ENCODE data around the gene TFEB. TPM values are rescaled to one million over a fixed set of nuclear protein-coding genes. Genes with fewer than 3 reads are reported as not detected.

TFEB gene
- 10 to 100 TPM; 13.3 to 38.4 TPM for total RNA-seq
- 10 to 100 TPM; 23.1 to 32.5 TPM for polyA plus RNA-seq
- long read RNA-seq, donor 1, partial matches to known transcripts = 0 of 3 reads
- long read RNA-seq, donor 1, other reads (novel, unspliced or antisense) = 0 of 3 reads
- long read RNA-seq, donor 2, partial matches to known transcripts = 0 of 1 reads
- long read RNA-seq, donor 2, other reads (novel, unspliced or antisense) = 0 of 1 reads
- long read RNA-seq, donor 3, partial matches to known transcripts = 0 of 1 reads
- long read RNA-seq, donor 3, other reads (novel, unspliced or antisense) = 0 of 1 reads
- long read RNA-seq, donor 4 = 0 reads
- long read RNA-seq, donor 5, transcript TFEB-204 (9 exons, 2,331 nt) = major isoform, 5 of 7 reads
- long read RNA-seq, donor 5, partial matches to known transcripts = 0 of 7 reads
- long read RNA-seq, donor 5, other reads (novel, unspliced or antisense) = 0 of 7 reads

DNA sequence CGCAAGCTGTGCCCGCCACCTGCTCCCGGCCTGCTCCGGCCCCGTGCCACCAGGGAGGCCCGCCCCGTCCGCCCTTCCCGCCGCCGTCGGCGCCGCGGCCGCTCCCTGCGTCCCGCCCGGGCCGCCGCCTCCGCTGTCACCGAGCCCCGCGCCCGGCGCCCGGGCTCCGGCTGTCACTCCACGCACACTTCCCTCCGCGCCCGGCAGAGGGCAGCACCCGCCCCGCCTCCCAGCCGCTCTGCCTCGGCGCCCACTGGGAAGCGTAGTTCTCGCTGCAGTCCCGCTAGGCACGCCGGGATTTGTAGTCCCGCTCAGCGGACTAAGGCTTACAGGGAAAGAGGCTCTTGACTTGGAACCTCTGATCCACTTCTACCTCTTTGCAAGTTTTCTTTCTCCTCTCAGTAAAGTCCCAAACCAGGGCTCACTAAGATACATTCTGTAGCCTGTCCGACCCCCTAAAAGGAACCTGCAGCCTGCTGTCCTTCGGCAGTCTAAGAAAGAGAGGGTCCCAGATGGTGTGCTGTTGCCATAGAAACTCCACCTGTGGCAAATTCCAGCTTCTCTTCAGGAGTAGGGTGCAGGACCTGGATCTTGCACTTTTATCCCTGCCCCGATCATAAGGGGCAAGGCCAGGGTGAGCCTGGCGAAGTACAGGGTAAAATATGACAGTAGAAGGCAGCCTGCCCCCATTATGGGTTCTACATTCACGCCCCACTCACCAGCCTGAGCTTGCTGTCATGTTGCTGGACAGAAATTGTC, at the start of gene TFEB:
Gene TFEB (minus strand): TSS at position 182 of the 759 bp plus-strand sequence. CDS start 44,395 bp downstream, outside the sequence.
- H3K9me3 ChIP-seq (ENCODE audit: control insufficient read depth in 4 of 4, insufficient read depth in 3 of 4, low read length in 3 of 4) = no peaks in the 10 kb centered on the region
- peak; percentile 94 to 96 (median 94) for DNase-seq
- no peaks in the 10 kb centered on the region for H3K27me3 ChIP-seq (ENCODE audit: control insufficient read depth in 3 of 3, insufficient read depth in 3 of 3, low read length in 2 of 3)
- H3K9ac ChIP-seq (ENCODE audit: insufficient read depth in 1 of 2, low read length in 2 of 2) = no peak within 1 kb of the TSS
- peak within 1 kb of the TSS; percentile 88 for H3K4me3 ChIP-seq
- peaks cover 0 to 20% (median 14%) of the 10 kb centered on the region in 5 donors for H3K4me1 ChIP-seq (ENCODE audit: control insufficient read depth in 5 of 5, insufficient read depth in 5 of 5, low read length in 5 of 5)
- H3K36me3 ChIP-seq (ENCODE audit: control insufficient read depth in 4 of 4, insufficient read depth in 4 of 4, low read length in 4 of 4) = peaks cover 0 to 2% (median 0%) of the 10 kb centered on the region in 4 donors
- peak within 1 kb of the TSS; percentile 90 to 98 for H3K27ac ChIP-seq (ENCODE audit: low read depth in 1 of 2, low read length in 1 of 2)
- WGBS, 2 donors = 7 to 9% methylated on average over 43 to 50 of the region's 50 CpGs
- TF ChIP-seq, protein P1, sequence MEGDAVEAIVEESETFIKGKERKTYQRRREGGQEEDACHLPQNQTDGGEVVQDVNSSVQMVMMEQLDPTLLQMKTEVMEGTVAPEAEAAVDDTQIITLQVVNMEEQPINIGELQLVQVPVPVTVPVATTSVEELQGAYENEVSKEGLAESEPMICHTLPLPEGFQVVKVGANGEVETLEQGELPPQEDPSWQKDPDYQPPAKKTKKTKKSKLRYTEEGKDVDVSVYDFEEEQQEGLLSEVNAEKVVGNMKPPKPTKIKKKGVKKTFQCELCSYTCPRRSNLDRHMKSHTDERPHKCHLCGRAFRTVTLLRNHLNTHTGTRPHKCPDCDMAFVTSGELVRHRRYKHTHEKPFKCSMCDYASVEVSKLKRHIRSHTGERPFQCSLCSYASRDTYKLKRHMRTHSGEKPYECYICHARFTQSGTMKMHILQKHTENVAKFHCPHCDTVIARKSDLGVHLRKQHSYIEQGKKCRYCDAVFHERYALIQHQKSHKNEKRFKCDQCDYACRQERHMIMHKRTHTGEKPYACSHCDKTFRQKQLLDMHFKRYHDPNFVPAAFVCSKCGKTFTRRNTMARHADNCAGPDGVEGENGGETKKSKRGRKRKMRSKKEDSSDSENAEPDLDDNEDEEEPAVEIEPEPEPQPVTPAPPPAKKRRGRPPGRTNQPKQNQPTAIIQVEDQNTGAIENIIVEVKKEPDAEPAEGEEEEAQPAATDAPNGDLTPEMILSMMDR (IDR thresholded peaks at IDR 0.05; ENCODE audit: control extremely low read depth, extremely low read depth) = peak; percentile 96
- ATAC-seq (ENCODE audit: insufficient read depth, low FRiP score) = peak; percentile 84

DNA sequence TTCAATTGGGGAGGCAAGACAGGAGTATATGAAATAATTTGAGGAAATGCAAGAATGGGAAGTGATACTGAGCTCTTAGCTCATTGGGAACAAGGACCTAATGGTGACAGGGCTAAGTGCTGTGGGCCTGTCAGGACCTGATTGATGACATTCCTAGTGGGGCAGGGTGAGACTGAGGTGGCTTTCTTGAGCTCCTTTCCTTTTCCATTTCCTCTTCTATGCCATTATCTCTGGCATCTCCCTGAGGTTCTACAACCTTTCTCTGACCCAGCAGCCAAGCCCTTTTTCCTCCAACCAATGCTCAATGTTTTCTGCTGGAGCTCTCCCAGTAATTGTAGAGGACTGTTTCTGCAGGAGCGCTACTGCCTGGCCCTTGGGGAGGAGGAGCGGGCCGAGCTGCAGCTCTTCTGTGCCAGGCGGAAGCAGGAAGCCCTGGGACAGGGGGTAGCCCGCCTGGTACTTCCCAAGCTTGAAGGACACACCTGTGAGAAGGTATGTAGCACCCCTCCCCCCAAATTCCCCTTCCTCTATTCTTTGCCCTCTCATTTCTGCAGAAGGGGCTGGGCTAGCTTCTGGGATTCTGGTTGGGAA, 49.3 kb upstream of the TFEB start:
- peaks cover 2 to 28% (median 16%) of the 10 kb centered on the region in 5 donors for H3K4me1 ChIP-seq (ENCODE audit: control insufficient read depth in 5 of 5, insufficient read depth in 5 of 5, low read length in 5 of 5)

DNA sequence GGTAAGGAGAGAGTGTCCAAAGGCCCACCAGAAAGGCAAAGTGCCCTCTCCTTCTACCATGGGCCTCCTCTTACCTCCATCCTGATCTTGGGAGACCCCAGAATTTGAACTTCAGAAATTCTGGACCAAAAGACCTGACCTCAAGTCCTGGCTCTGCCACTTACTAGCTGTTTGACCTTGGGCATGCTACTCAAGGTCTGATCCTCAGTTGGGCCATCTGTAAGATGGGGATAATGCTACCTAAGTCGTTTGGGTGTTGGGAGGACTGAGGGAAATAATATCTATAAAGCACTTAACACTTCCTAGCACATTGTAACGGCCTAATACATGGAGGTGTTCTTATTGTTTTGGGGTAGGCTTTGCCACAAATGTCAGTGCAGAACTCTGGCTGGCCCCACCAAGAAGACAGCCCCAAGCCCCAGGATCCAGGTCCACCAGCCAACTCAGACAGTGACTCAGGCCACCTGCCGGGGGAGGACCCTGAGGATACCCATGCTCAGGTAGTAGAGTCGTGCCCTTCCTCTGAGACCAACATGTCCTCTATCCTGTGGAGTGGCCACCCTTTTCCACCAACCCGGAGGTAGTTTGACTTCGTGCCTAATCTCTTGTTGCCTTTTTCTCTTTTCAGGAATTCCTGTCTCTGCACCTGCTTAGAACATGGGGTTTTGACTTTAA, 47.8 kb upstream of the TFEB start:
- DNase-seq (no peak), ATAC-seq (ENCODE audit: insufficient read depth, low FRiP score) (no peak)
- H3K4me1 ChIP-seq (ENCODE audit: control insufficient read depth in 5 of 5, insufficient read depth in 5 of 5, low read length in 5 of 5) = peaks cover 4 to 37% (median 23%) of the 10 kb centered on the region in 5 donors
- H3K27me3 ChIP-seq (ENCODE audit: control insufficient read depth in 3 of 3, insufficient read depth in 3 of 3, low read length in 2 of 3) = no peaks in the 10 kb centered on the region
- no peak overlapping the region for H3K27ac ChIP-seq (ENCODE audit: low read depth in 1 of 2, low read length in 1 of 2)
- peaks cover 0 to 5% (median 0%) of the 10 kb centered on the region in 4 donors for H3K36me3 ChIP-seq (ENCODE audit: control insufficient read depth in 4 of 4, insufficient read depth in 4 of 4, low read length in 4 of 4)
- H3K4me3 ChIP-seq = no peak overlapping the region
- no peak overlapping the region for H3K9ac ChIP-seq (ENCODE audit: insufficient read depth in 1 of 2, low read length in 2 of 2)
- no peaks in the 10 kb centered on the region for H3K9me3 ChIP-seq (ENCODE audit: control insufficient read depth in 4 of 4, insufficient read depth in 3 of 4, low read length in 3 of 4)
- TF ChIP-seq, protein P1 (IDR thresholded peaks at IDR 0.05; ENCODE audit: control extremely low read depth, extremely low read depth) = no peak
- WGBS, 2 donors = 80 to 86% methylated on average over 6 of the region's 6 CpGs

More for the DNA sequence above, 49.3 kb upstream of the TFEB start:
- Histone ChIP-seq H3K27me3 (ENCODE audit: control insufficient read depth in 3 of 3, insufficient read depth in 3 of 3, low read length in 2 of 3) (no peaks in the 10 kb centered on the region), H3K4me3 (no peak overlapping the region), H3K9me3 (ENCODE audit: control insufficient read depth in 4 of 4, insufficient read depth in 3 of 4, low read length in 3 of 4) (no peaks in the 10 kb centered on the region), H3K36me3 (ENCODE audit: control insufficient read depth in 4 of 4, insufficient read depth in 4 of 4, low read length in 4 of 4) (peaks cover 2 to 13% (median 6%) of the 10 kb centered on the region in 4 donors), H3K9ac (ENCODE audit: insufficient read depth in 1 of 2, low read length in 2 of 2) (no peak overlapping the region), H3K27ac (ENCODE audit: low read depth in 1 of 2, low read length in 1 of 2) (peak overlapping the region in 1 of 2 donors; percentile 21)
- ATAC-seq (ENCODE audit: insufficient read depth, low FRiP score) = no peak
- TF ChIP-seq, protein P1 (IDR thresholded peaks at IDR 0.05; ENCODE audit: control extremely low read depth, extremely low read depth) = no peak
- no peak for DNase-seq
- WGBS, 2 donors = 43 to 67% methylated on average over 5 of the region's 5 CpGs

Data from lung (tissue), 16 donors.